Activated CD4-positive, CD25-positive, alpha-beta regulatory T cell treated with anti-CD3 and anti-CD28 coated beads, Interleukin-2, amount 50 U/mL, for 24 hours (primary cell): ENCODE results near the gene PWWP2B.
"Not testable (repeated sequence)": the region's sequence is repeated elsewhere in the genome, so short reads cannot be mapped to it uniquely, and the experiment has no call there.

ENCODE experiments used
- ATAC-seq, 2 donors: fragments of 150-1000 bp; cut with Tn5 transposase; one replicate each; pipeline ENCODE4 v1.10.0; 2021; ENCODE audit warnings: mild to moderate bottlenecking in 1 of 2, moderate library complexity in 1 of 2

Gene PWWP2B

GRCh38 chr10:132382231-132382922 lies 14.6 kb upstream of the PWWP2B start:
- peak; percentile 7 to 41 for ATAC-seq

GRCh38 chr10:132383101-132383500 lies 13.9 kb upstream of the PWWP2B start:
- no peak for ATAC-seq

- no peak for ATAC-seq
These were observed 13.2 kb upstream of the PWWP2B start for GRCh38 chr10:132383751-132384196.

GRCh38 chr10:132384618-132385388 lies 12.2 kb upstream of the PWWP2B start:
- no peak for ATAC-seq

GRCh38 chr10:132385389-132385667 lies 11.7 kb upstream of the PWWP2B start:
- no peak for ATAC-seq

DNA sequence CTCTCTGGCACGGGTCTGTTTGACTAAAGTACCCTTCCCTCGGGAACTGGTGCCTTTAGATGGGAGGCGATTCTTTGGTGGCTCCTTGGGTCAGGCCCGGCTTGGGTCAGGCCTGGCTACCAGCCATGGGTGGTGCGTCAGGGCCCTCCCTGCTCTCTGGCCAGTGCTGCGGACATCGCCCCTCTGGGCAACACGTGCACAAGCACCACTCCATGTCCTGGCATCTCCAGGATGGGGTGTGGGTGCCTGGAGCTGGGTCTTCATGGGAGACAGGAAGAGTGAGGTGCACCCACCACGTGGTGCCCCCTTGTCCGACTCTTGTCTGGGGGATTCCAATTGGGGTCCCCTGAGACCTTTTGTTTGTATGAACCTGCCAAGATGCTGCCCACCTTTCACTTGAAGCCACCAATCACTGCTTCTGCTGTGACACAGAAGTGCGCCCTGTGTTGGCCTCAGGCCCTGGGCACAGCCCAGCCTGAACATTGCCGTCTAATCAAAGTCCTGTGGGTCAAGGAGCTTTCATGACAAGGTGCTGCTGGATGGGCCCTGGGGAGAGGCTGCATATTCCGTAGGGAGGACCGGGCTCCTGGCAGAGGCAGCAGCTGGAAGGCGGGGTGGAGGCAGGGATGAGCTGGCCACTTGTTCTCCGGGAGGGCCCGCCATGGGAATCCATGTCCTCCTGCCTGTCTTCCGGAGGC lies 11.1 kb upstream of the PWWP2B start:
- no peak for ATAC-seq

GRCh38 chr10:132386419-132386831 lies 10.6 kb upstream of the PWWP2B start:
- ATAC-seq: no peak

DNA sequence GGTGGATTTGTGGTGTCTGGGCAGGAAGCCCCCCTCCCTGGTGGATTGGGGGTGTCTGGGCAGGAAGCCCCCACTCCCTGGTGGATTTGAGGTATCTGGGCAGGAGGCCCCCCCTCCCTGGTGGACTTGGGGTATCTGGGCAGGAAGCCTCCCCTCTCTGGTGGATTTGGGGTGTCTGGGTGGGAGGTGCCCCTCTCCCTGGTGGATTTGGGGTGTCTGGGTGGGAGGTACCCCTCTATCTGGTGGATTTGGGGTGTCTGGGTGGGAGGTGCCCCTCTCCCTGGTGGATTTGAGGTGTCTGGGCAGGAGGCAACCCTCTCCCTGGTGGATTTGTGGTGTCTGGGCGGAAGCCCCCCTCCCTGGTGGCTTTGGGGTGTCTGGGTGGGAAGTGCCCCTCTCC lies 10.1 kb upstream of the PWWP2B start:
- not testable (repeated sequence) for ATAC-seq

DNA sequence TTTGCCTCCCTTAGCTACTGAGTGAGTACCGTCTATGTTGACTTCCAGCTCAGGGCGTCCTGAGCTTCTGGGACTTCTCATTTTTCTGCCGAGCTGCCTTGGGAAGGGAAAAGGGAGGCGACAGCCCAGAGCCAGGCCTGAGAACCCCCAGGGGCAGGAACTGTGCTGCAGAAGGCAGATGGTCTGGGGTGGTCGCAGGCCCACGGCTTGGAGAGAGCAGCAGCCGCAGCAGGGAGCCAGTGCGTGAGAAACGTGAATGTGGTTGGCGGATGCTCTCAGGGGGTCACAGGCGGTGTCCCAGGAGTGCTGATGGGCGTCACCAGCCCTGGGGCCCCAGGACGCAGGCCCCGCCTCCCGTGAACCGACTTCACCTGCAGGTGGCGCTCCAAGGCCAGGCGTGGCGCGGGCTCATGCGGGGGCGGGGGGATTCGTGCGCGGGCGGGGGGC lies 9.2 kb upstream of the PWWP2B start:
- peak; percentile 63 to 74 for ATAC-seq

DNA sequence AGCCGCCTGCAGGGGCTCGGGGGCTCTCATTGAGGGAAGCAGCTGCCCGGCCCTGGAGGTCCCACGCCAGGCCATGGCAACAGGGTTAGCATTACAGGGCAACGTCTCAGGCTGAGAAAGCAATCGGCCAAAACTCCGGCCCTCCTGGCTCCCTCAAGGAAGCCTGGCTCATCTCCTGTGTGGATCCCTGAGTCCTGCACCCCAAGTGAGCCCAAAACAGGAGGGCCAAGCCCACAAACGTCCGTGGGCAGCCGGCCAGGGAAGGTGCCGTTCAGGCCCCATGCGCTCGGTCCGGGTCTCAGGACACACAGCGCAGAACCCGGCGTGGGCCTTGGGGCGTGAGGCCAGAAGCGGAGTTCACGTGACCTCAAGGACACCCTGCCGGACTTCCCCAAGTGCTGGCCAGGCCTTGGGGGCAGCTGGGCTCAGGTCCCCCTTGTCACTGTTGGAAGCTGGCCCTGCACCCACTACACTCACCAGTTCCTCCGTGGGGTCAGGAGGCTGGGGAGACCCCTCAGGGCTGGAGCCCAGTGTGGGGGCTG lies 8.0 kb upstream of the PWWP2B start:
- ATAC-seq: no peak

GRCh38 chr10:132389433-132390169 lies 7.4 kb upstream of the PWWP2B start:
- ATAC-seq: peak in 1 of 2 donors; percentile 5

DNA sequence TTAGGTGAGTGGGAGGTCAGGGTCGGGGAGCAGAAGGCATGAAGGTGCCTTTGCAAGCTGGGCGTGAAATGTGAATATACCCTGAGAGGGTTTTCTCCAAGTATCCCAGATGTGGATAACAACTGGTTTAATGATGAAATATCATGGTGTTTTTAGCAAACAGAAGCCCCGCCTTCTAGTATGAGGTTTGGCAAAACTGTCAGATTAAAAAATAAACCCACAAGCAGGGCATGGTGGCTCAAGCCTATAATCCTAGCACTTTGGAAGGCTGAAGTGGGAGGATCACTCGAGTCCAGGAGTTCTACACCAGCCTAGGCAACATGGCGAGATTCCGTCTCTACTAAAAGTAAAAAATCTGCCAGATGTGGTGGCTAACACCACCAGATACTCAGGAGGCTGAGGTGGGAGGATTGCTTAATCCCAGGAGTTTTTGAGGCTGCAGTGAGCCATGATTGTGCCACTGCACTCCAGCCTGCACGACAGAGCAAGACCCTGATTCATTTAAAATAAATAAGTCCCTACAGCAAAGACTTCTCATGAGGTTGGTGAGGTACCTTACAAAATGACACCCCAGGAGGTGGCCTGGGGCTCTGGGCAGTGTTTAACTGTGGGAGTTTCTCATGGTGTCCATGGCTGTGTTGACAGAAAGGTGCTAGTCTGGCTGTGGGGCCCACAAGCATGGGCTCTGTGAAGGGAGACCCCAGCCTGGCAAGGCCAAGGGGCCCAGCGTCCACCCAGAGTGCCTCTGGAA lies 6.7 kb upstream of the PWWP2B start:
- no peak for ATAC-seq

- no peak for ATAC-seq
These were observed 5.9 kb upstream of the PWWP2B start for GRCh38 chr10:132390921-132391675.

DNA sequence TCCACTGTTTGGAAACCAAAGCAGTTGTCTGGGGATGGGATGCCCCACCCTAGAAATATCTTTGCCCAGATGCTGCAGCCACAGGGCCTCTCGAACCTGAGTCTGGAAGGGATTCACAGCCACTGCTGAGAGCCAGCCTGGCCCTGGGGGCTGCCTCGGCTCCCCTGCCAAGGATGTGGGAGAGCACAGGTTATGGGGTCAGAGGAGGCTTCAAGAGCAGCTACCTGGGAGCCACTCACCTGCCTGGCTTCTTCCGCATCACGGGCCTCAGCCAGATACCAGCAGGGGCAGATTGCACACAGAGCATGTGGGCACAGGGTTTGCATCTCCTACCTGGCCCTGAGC lies 5.4 kb upstream of the PWWP2B start:
- no peak for ATAC-seq

DNA sequence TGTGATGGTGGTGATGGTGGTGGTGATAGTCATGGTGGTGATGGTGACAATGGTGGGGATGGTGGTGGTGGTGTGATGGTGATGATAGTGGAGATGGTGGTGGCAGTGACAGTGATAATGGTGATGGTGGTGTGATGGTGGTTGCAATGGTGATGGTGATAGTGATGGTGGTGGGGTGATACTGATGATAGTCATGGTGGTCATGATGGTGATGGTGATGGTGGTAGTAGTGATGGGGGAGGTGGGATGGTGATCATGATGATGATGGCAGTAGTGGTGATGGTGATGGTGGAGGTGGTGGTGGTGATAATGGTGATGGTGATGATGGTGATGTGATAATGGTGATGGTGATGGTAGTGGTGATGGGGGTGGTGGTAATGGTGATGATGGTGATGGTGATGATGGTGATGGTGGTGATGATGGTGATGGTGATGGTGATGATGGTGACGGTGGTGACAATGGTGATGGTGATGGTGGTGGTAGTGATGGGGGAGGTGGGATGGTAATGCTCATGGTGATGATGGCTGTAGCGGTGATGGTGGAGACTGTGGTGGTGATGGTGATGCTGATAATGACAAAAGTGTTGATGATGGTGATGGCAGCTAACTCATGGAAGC lies 4.7 kb upstream of the PWWP2B start:
- no peak for ATAC-seq

- no peak for ATAC-seq
These were observed 3.9 kb upstream of the PWWP2B start for GRCh38 chr10:132392811-132393694.

DNA sequence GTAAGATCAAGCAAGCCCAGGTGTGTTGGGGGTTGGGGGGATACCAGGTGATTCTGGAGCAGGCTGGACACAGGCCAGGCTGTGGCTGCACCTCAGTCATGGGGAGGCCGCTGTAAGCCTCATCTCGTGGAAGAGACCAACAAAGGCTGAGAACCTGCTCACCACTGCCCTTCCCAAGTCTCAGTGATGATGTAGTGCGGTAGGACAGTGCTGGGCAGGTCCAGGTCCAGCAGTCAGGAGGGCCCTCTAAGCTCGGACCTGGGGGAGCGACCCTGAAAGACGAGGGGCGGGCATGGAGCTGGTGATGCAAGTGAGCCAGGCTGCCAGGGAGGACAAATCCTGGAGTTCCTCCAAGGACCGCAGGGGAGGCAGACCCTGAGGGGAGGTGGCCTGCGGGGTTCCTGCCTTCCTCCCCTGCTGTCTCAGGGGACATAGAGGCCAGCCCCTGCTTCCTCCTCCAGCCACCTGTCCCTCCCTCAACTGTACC lies 3.3 kb upstream of the PWWP2B start:
- ATAC-seq: no peak

DNA sequence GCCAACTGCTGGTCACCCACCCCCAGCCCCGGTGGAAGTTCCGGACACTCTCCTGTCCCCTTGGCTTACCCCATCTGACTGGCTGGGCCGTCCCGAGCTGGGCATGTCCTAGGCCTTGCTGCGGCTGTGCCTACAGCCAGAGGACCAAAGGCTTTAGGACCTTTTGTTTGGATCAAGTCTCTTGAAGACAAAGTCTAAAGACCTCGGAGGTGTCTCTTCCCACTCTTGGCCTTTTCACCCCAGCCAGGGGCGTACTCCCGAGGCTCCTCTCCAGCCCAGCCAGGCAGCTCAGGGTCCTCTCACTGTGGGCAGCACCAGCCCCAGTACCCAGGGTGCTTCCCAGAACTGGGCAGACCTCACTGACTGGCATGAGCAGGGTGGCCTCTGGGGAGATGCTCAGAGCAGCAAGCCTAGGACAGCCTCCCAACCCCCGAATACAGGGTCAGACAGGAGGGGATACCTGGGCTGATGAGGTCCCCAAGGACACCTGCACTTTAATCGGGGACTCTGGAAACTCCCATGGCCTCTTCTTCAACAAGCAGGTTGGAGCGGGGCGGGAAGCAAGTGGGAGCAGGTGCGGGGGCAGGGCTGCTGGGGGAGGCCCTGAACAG lies 2.7 kb upstream of the PWWP2B start:
- no peak for ATAC-seq
